ENCODE measurements around the gene FXYD1.

Gene FXYD1

GRCh38 chr19:35165200-35166058 is 26.8 kb downstream of the FXYD1 start:
- DNase-seq: no peak

- DNase-seq: no peak
Observed at GRCh38 chr19:35166100-35167063, 27.8 kb downstream of the FXYD1 start.

GRCh38 chr19:35167251-35168119 is 28.9 kb downstream of the FXYD1 start:
- no peak for DNase-seq

- DNase-seq: no peak
Observed at GRCh38 chr19:35168196-35168595, 29.6 kb downstream of the FXYD1 start.

- no peak for DNase-seq
Observed at GRCh38 chr19:35169221-35169995, 30.8 kb downstream of the FXYD1 start.

- no peak for DNase-seq
Observed at GRCh38 chr19:35170359-35171061, 31.9 kb downstream of the FXYD1 start.

- no peak for DNase-seq
Observed at GRCh38 chr19:35171730-35172129, 33.1 kb downstream of the FXYD1 start.

GRCh38 chr19:35174226-35174625 is 35.6 kb downstream of the FXYD1 start:
- DNase-seq: no peak

- no peak for DNase-seq
Observed at GRCh38 chr19:35176181-35176570, 37.6 kb downstream of the FXYD1 start.

- DNase-seq: no peak
Observed at GRCh38 chr19:35177377-35178274, 39.0 kb downstream of the FXYD1 start.

- DNase-seq: no peak
Observed at GRCh38 chr19:35178701-35179100, 40.1 kb downstream of the FXYD1 start.

GRCh38 chr19:35179830-35180229 is 41.2 kb downstream of the FXYD1 start:
- DNase-seq: no peak

GRCh38 chr19:35181387-35181786 is 42.8 kb downstream of the FXYD1 start:
- DNase-seq: no peak

GRCh38 chr19:35184267-35184666 is 45.6 kb downstream of the FXYD1 start:
- no peak for DNase-seq

GRCh38 chr19:35184884-35185283 is 46.3 kb downstream of the FXYD1 start:
- no peak for DNase-seq

All from NCI-H510A (cell line).